GM04503 (cell line): ENCODE measurements around the gene CCDC6.
"Not testable (repeated sequence)": the region's sequence is repeated elsewhere in the genome, so short reads cannot be mapped to it uniquely, and the experiment has no call there.

Experiments used
- DNase-seq: peaks from one replicate; pipeline ENCODE4 v3.0.0-alpha.2; 2012; ENCODE audit warnings: low read depth

The CCDC6 gene

DNA sequence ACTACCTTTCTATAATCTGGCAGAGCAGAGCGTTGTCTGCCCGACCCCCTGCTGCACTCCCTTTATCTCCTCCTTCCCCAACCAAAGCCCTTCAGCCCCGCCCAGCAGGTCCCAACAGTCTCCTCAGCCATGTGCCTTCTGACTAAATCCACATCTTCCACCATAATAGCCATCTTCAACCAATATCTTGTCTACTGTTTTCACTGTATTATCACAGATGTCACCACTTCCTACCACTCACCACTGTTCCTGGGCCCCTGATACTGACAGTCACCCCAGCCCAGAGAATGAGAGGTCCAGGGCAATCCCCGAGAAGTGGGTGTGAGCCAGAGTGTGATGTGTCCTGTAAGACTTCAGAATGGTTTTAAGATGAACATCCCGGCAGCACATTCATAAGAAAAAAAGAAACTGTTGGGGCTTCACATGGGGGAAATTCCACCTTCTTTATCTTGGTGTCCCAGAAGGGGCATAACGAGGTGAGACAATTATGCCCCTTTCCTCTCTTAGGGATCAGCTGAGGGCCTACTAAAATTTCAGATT is 25.3 kb downstream of the CCDC6 start:
- no peak for DNase-seq

DNA sequence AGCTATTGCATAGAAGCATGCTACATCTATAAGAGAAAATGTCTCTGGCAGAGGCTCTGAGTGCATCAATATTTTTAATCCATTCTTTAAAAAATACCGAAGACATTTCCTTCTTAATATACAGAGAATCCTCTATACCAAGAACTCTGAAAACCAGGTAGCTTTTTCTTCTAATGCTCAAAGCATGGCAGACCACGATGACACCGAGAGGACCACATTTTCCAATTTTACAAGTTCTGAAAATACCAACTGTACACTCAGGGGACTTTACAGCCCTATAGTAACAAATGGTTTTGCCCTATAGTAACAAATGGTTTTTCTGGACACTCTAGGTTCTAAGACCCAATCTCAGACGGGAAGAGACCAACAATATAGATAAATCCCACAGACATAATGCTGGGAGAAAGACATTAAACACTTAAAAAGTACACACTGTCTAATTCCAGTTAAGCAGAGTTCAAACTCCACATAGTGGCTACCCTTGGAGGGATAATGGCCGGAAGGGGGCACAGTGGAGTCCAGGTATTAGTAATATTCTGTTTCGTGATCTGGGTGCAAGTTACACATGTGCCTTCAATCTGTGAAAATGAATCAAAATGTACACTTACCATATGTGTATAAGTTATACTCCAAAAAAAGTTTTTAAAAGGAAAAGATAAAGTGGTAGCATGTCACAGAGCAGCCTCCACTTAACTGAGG is 26.2 kb downstream of the CCDC6 start:
- no peak for DNase-seq

DNA sequence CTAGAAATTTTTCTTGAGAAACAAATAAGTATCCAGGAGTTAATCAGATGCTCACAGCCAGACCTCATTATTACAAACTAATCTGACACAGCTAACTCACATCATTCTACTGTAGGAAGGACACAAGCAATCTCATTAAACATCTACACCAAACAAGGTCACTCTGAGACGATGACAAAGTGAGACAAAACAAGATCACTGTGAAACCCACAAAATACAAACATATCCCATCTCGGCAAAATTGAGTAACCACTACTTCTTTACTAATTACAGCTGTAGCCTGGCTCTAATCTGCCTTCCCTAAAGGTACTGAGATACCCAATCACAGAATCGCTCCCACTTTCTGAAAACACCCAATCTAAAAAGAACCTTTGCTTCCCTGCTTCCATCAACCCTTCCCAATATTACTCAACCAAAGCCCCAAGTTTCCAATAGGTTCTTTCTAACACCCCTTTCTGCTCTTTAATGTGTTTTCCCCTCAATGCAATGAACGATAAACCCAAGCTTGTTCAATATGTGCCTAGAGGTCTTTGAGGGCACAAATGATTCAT is 26.9 kb downstream of the CCDC6 start:
- no peak for DNase-seq

DNA sequence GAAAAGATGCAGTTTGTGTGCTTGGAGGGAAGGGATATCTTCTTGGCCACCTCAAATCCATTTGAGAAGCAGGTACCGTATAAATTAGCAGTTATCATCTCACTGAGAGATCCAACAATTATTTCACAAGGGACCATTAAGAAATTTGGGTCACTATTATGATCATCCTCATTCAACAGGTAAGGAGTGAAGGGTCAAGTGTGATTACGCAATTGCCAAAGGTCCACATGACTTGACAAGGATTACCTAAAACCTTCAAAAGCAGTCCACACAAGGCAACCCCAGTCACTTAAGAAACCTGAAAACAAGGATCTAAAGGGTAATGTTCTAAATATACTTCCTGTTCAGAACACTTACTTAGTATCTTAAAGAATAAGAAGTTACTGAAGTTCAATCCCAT is 27.4 kb downstream of the CCDC6 start:
- no peak for DNase-seq

DNA sequence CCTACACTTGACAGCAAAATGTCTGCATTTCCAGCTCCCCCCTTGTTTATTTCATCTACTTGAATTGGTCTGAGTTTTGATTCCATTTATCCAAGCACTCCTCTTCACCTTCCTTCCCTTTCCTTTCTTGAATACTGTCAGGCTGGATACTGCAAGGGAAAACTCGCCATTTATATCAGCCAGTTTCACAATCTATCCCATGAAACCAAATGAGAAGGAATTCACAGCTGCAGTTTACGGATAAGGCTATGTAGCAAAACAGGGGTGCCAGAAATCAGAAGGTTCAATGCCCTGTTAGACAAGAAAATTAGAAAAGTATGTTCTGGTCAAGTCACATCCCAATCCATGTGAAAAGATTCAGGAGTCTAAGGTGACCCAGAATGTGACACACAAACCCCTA is 28.1 kb downstream of the CCDC6 start:
- no peak for DNase-seq

DNA sequence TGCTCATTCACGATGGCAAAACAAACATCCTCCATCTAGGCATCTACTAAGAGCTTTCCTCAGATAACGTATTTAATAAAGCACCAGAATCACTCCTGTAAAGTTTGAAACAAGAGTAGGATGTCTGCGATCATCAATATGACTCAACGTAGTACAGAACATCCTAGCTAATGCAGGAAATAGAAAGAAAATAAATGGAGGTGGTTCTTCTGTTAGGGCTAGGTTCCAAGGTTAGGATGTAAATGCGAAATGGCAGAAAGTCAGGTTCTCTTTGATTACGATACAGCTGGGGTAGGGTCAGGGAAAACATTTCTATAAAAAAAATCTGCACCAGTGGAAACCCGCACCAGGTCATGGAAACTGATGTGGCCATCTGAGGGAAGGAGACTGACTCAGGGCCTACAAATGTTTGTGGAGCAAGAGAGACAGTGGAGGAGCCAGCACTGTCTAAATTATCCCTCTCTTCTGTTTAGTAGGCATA is 29.1 kb downstream of the CCDC6 start:
- DNase-seq, result no peak

DNA sequence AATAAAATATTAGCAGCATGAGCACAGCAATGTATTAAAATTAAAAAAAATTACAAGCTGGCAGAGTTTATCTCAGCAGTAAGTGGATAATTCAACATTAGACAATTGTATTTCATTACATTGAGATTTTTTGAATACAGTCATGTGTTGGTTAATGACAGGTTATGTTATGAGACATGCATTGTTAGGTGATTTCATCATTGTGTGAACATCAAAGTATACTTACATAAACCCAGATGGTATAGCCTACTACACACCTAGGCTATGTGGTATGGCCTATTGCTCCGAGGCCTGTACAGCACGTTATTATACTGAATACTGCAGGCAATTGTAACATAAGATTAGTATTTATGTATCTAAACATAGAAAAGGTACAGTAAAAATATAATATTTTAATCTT is 29.7 kb downstream of the CCDC6 start:
- DNase-seq, result no peak

DNA sequence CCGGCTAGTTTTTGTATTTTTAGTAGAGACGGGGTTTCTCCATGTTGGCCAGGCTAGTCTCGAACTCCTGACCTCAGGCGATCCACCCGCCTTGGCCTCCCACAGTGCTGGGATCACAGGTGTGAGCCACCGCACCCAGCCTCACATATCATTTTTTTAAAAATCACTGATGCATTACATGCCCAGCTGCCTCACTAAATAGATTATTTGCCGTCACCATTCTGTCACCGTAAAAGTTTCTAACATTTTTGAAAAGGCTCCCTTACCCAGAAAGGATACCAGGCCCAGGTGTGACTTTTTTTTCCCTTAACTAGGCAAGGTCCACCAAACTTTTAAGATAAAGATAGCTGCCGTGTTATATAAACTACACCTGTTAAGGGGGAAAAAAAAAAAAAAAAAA is 30.1 kb downstream of the CCDC6 start:
- not testable (repeated sequence) for DNase-seq

DNA sequence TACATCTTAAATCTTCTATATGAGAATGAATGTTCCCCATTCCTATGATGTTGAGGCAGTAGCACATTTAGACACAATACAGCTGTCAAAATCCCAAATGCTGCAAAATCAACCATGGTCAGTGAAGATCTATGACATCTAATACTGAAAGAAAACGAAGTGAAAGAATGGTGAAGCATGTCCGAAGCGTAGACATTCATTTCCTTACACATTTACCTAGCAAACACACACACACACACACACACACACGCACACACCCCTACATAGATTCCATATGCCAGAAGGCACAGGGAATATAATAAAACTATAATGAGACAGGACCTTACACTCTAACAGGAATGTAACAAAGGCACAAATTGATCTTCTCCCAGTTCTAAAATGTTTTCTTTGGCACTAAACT is 32.5 kb downstream of the CCDC6 start:
- DNase-seq, result no peak

DNA sequence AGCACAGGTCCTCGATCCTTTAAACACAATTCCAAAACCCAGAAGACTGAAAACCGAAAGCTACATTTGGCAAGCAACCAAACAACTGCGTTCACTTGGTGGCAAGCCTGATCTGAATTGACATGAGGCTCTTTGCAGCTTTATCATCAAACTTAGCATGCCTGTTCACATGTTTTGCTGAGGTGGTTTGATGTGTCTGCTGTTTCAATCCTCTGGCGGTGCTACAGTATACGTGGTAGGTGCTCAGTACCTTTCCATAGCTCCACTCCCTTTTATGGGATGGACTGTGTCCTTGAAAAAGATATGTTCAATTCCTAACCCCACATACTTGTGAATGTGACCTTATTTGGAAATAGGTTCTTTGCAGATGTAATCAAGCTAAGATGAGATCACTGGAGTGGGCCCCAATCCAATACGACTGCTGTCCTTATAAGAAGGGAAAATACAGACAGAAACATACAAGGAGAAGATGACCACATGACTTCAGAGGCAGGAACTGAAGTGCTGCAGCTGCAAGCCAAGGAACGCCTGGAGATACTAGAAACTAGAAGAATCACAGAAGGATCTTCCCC is 33.4 kb downstream of the CCDC6 start:
- peak; percentile 26 for DNase-seq

DNA sequence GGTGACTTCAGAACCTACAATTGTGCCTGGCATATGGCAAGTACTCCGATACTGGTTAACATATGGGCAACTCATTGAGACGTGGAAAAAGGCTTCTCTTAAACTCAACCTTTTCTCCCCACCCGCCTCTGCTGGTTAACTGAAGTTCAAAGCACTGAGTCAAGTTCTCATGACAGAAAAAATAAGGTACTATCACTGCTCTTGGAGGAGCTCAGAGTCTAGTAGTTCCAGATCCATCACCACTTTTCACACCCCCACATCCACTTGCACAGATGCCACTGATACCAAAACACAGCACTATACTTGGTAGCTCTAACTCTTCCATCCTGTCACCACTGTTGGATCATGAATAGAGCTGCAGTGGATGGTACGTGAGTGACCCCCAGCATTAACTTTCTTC is 36.2 kb downstream of the CCDC6 start:
- no peak for DNase-seq

DNA sequence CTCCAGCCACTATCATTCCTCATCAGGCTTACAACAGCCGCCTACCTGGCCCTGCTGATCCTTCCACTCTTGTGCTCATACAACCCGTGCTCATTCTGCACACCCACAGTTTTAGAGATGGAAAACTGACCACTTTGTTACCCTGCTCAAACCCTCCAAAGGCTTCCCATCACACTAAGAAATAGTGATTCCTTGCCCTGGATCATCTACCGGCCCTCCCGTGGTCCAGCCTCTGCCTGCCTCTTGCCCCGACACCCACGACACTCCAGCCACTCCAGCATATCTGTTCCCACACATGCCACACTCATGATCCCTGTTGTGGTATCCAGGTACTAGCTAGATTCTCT is 36.8 kb downstream of the CCDC6 start:
- no peak for DNase-seq

DNA sequence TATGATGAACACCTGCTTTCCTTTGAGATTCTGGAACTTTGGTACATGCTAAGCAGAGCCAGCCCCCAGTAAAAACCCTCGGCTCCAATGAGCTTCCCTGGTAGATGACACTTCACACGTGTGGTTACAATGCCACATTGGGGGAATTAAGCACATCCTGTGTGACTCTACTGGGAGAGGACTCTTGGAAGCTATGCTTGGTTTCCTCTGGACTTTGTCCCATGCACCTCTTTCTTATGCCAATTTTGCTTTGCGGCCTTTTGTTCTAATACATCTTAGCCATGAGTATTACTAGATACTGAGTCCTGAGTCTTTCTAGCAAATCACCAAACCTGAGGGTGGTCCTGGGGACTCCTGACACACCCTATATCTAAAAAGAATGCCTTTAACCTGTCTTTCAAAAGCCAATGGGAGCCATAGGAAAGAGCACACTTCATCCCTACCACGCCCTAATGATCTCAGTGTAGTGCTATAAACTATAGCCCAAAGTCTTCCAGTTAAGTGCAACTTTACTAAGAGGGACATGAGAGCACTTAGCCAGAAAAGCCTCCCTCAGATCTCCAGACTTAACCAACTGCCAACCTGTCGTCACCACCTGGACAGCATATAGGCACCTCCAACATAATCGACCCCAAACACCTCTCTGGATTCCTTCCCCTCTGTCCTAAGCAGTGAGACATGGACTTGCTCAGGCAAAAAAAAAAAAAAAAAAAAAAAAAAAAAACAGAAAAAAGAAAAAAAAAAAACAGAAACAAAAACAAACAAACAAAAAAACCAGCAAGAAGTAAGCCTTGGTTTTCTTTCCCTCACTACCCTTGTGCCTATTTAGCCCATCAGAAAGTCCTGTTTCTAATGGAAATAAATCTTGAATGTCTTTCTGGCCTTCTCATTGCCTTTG is 37.4 kb downstream of the CCDC6 start:
- no peak for DNase-seq

DNA sequence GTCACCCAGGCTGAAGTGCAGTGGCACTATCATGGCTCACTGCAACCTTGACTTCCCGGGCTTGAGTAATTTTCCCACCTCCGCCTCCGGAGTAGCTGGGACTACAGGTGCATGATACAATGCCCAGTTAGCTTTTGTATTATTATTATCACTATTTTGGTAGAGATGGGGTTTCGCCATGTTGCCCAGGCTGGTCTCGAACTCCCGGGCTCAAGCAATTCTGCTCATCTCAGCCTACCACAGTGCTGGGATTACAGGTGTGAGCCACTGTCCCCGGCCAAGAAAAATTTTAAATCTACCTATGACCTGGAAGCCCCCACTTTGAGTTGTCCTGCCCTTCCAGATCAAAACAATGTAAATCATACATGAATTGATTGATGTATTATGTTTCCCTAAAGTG is 38.8 kb downstream of the CCDC6 start:
- no peak for DNase-seq

DNA sequence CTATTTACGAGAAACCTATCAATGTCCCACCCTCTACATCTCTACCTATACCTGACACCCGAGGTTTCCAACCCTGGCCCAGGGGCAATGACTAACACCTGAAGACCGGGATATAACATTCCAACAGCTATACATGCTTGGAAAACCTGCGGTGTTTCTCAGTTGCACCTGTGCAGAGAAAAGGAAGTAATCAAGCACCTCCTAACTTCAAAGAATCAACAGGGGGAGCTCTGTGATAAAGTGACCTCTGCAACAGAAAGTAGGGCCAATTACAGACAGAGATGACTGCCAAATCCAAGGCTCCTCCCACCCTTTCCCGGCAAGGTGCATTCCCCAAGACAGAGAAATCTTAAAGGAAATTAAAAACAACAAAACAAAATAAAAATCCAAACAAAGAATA is 41.3 kb downstream of the CCDC6 start:
- DNase-seq, result no peak

DNA sequence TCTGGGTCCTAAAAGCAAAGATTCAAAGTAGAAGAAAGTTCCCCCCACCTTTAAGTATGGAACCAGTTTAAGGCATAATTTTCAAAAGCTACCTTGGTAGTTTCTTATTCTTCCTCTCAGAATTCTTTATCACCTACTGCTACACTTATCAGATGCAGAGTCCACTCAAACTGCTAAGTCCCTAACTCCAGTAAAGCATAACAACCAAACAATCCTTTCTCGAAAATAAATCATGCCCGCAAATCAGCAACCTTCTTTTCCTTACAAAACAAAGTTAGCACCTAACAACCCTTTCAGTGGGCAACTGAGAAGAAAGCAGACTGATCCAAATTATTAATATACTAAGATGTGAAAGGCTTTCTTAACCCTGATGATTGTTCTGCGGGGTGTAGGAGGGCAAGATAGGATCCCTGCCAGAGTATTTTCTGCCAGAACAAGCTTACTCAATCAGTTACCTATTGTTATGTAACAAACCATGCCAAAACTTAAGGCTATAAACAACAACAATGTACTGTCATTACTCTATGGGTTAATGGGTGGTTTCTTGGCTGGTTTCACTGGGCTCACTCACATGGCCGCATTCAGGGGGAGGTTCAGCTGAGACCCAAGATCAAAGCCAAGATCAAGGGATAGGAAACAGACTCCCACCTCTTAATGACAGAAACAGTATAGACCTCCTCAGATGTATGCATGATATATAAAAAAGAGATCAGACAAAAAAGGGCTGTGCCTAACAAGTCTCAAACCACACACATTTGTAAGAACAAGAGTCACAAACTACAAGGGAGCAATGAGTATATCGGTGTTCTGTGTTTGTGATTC is 42.0 kb downstream of the CCDC6 start:
- no peak for DNase-seq

DNA sequence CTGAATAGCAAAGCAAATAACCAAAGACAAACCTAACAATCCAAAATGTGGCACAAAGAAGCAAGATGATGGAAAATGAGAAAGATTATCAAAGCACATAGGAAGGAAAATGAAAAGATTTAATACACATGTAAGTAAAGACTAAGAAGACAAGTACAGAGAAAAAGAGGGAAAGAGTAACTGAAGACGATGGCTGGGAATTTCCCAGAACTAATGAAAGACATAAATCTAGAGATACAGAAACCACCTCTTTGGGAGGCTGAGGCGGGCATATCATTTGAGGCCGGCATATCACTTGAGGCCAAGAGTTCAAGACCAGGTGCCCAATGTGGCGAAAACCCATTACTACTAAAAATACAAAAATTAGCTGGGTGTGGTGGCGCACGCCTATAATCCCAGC is 46.8 kb downstream of the CCDC6 start:
- no peak for DNase-seq

DNA sequence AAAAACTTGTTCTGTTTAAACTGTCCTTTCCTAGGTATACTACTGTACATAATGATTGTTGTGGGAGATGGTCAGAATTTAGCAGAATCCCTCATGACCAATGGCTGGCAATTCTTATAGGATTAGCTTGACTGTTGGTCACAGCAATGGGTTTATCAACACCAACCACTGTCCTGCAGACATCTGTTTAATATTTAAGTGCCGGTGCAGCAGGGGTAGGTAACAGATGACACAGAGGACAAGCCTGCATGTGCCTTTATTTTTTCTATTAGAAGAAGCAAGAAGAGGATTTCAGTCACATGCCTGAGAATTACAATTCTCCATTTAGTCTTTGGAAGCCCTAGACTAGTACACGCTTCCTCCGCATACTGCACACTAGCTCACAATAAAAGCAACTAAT is 48.4 kb downstream of the CCDC6 start:
- no peak for DNase-seq

DNA sequence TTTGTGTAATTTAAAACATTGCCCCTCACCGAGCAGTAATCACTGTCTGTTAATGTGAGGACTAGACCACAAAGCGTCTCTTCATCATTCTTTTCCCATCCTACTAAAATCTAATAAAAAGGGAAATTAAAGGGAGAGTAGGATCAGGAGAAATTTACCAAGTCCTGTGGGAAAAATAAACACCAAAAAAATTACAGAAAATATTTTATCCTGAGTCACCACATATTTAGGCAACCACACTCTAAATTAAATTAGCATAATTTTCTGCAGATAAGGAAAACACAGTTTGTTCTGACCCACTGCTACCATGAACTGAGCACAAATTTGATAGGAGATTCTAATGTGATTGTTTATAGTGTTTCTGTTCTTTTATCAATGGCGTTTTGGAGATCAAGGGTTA is 49.3 kb downstream of the CCDC6 start:
- peak; percentile 23 for DNase-seq

DNA sequence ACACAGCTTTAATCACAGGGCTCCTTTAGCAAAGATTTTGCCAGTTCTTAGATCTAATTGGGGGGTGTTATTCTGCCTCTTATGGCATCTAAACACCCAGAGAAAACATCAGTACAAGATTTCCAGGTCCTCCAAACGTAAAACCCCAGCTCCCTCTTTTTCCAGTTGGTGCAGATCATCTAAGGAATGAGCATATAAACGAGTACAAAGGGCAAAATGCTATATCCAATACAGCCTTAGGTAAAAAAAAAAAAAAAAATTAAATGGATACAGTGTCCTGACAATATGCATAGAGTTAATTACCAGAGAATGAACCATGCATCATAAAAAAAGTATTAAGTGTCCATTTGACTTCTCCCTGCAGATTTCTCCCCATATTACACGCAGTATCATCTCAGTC is 50.3 kb downstream of the CCDC6 start:
- DNase-seq, result no peak

DNA sequence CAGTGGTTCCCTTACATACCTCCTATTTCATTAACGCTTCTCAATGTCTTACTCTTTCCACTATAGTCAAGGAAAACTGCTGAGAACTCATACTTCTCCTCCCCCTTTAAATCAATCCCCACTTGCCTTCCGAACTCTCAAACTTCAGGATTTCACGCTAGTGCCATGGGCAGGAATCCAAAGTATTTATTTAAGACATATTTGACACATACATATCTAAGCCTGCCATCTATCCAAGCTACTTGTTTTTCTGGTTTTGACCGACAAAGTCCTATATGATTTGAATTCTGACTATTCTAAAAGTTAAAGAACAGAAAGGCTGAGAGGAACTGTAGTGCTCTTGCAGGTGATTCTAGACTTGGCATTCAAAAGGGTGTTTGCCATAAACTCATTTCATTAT is 51.8 kb downstream of the CCDC6 start:
- DNase-seq, result no peak

DNA sequence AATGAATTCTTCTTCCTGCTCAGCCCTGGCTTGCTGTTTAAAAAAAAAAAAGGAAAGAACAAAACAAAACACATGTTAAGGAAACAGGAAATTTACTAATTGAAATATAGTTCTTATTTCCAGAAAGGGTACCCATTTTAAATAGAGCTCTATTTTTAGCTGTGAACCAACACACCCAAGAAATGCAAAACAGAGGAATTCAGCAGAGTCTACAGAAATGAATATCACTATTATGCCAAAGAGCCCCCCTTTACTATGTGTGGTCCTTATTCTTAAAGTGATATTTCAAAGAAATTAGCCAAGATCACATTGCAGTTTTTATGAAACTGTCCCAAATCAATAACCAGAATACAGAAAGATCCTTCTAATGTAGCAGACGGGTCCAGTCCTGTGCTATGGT is 53.7 kb downstream of the CCDC6 start:
- no peak for DNase-seq
